CD14-positive monocyte (primary cell): ENCODE measurements around the gene CDH13. TPM values are rescaled to one million over a fixed set of nuclear protein-coding genes. Genes with fewer than 3 reads are reported as not detected.

Experiments used
- DNase-seq, 3 donors: peaks; one replicate each; pipeline ENCODE4 v3.0.0-alpha.2; 2011 to 2022
- H2AFZ ChIP-seq: 2 replicates; pipeline ENCODE4 v1.6.0; 2012; ENCODE audit warnings: mild to moderate bottlenecking, low read depth, low read length, inconsistent platforms; ENCODE audit not compliant: insufficient read depth, poor library complexity, severe bottlenecking
- H3K27ac ChIP-seq, 2 donors: 1 replicate in 1 of 2; 2 replicates in 1 of 2; pipeline ENCODE4 v1.5.1; 2012 to 2013; ENCODE audit warnings: low read length in 2 of 2, control low read depth in 1 of 2, inconsistent platforms in 1 of 2, low read depth in 1 of 2, mild to moderate bottlenecking in 1 of 2
- H3K27me3 ChIP-seq, 2 donors: one replicate each; pipeline versions ENCODE4 v1.6.0 to v1.6.1; 2011 to 2013; ENCODE audit warnings: low read length in 2 of 2; ENCODE audit not compliant: control insufficient read depth in 2 of 2, insufficient read depth in 2 of 2
- H3K36me3 ChIP-seq, 2 donors: replicated peaks in 1 of 2; 1 replicate in 1 of 2; 2 replicates in 1 of 2; pipeline versions ENCODE4 v1.5.1 to v1.6.1; 2012 to 2013; ENCODE audit warnings: low read length in 2 of 2, control low read depth in 1 of 2, inconsistent platforms in 1 of 2, mild to moderate bottlenecking in 1 of 2; ENCODE audit not compliant: insufficient read depth in 2 of 2, control insufficient read depth in 1 of 2
- H3K4me1 ChIP-seq, 2 donors: 1 replicate in 1 of 2; 2 replicates in 1 of 2; pipeline versions ENCODE4 v1.5.1 to v1.6.1; 2012 to 2013; ENCODE audit warnings: low read length in 2 of 2, control low read depth in 1 of 2, inconsistent platforms in 1 of 2, mild to moderate bottlenecking in 1 of 2, moderate library complexity in 1 of 2; ENCODE audit not compliant: insufficient read depth in 2 of 2, control insufficient read depth in 1 of 2
- H3K4me2 ChIP-seq: replicated peaks from 2 replicates; pipeline ENCODE3; 2012; ENCODE audit warnings: low read length, moderate library complexity, mild to moderate bottlenecking; ENCODE audit not compliant: poor library complexity, severe bottlenecking; ENCODE audit errors: extremely low read depth
- H3K4me3 ChIP-seq, 3 experiments: fragments of 200-600 bp in 1 of 3; sonication (generic) in 1 of 3; replicated peaks in 1 of 3; 1 replicate in 2 of 3; 2 replicates in 1 of 3; pipeline ENCODE4 v1.5.1; 2011 to 2013; ENCODE audit warnings: low read length in 3 of 3, mild to moderate bottlenecking in 3 of 3, control low read depth in 2 of 3, low read depth in 2 of 3, inconsistent platforms in 1 of 3, moderate library complexity in 1 of 3
- H3K79me2 ChIP-seq: 2 replicates; pipeline ENCODE4 v1.6.0; 2012; ENCODE audit warnings: mild to moderate bottlenecking, control low read depth, inconsistent platforms, low read length, moderate library complexity; ENCODE audit not compliant: insufficient read depth
- H3K9ac ChIP-seq: 2 replicates; pipeline ENCODE4 v1.6.0; 2017; ENCODE audit warnings: low read length, mild to moderate bottlenecking; ENCODE audit not compliant: insufficient read depth, poor library complexity, severe bottlenecking
- H3K9me3 ChIP-seq, 2 donors: replicated peaks in 1 of 2; 1 replicate in 1 of 2; 2 replicates in 1 of 2; pipeline versions ENCODE4 v1.5.1 to v1.6.1; 2012 to 2013; ENCODE audit warnings: low read length in 2 of 2, control low read depth in 1 of 2; ENCODE audit not compliant: control insufficient read depth in 1 of 2, insufficient read depth in 1 of 2
- H4K20me1 ChIP-seq: 2 replicates; pipeline ENCODE4 v1.6.0; 2012; ENCODE audit warnings: mild to moderate bottlenecking, low read length, control low read depth, moderate library complexity; ENCODE audit not compliant: insufficient read depth
- H3K27ac Mint-ChIP-seq, 7 donors: one replicate each; pipeline ENCODE4 v1.8.0; 2020; ENCODE audit warnings: mild to moderate bottlenecking in 7 of 7, mixed read lengths in 7 of 7, moderate library complexity in 6 of 7, inconsistent platforms in 2 of 7
- H3K27me3 Mint-ChIP-seq, 3 donors: one replicate each; pipeline ENCODE4 v1.8.0; 2021 to 2022; ENCODE audit warnings: low read depth in 3 of 3, mild to moderate bottlenecking in 3 of 3, mixed read lengths in 3 of 3, moderate library complexity in 3 of 3, inconsistent platforms in 1 of 3
- H3K36me3 Mint-ChIP-seq, 2 donors: one replicate each; pipeline ENCODE4 v1.8.0; 2020; ENCODE audit warnings: mixed read lengths in 2 of 2, inconsistent platforms in 1 of 2, mild to moderate bottlenecking in 1 of 2
- H3K4me1 Mint-ChIP-seq: one replicate; pipeline ENCODE4 v1.8.0; 2020; ENCODE audit warnings: mild to moderate bottlenecking, mixed read lengths
- H3K4me3 Mint-ChIP-seq, 2 donors: one replicate each; pipeline ENCODE4 v1.8.0; 2020; ENCODE audit warnings: mild to moderate bottlenecking in 2 of 2, mixed read lengths in 2 of 2, moderate library complexity in 1 of 2
- H3K9me3 Mint-ChIP-seq, 7 donors: one replicate each; pipeline ENCODE4 v1.8.0; 2020 to 2022; ENCODE audit warnings: mixed read lengths in 7 of 7, mild to moderate bottlenecking in 6 of 7, moderate library complexity in 6 of 7, inconsistent platforms in 2 of 7
- CTCF ChIP-seq: fragments of 200-600 bp; IDR thresholded peaks from one replicate; pipeline ENCODE4 v1.8.0; 2022; ENCODE audit warnings: antibody characterized with exemption, mild to moderate bottlenecking
- WGBS: methylation state at CpG from one replicate; pipeline ENCODE4 v1.1.5; 2013; ENCODE audit warnings: missing lambda C conversion rate; ENCODE audit not compliant: insufficient coverage; 5-methylcytosine and 5-hydroxymethylcytosine counted together
- intact Hi-C, 2 donors: fragments of 100-400 bp; cut with micrococcal nuclease; formaldehyde crosslinking; loops; one replicate each; pipeline versions ENCODE4 v1.15.0 to v1.15.1; 2023
- polyA plus RNA-seq, 3 donors: library from polyadenylated mRNA; depleted of rRNA in 1 of 3; unstranded in 2 of 3; stranded (reverse) in 1 of 3; fragments of 300-500 nt in 2 of 3; fragments of >200 nt in 1 of 3; fragmentation: Illumina TruSeq in 2 of 3; gene quantifications; 1 replicate in 2 of 3; 2 replicates in 1 of 3; pipeline ENCODE4 v1.2.3, GENCODE V29; 2012 to 2021

The CDH13 gene
- polyA plus RNA-seq, 3 donors: 0.13 to 0.19 TPM; not detected in 1

GRCh38 chr16:83453977-83454376 lies 827.2 kb downstream of the CDH13 start:
- 80% methylated on average over 1 of the region's 2 CpGs for WGBS
- no peaks in the 10 kb centered on the region for H4K20me1 ChIP-seq
- no peaks in the 10 kb centered on the region for H3K36me3 Mint-ChIP-seq

DNA sequence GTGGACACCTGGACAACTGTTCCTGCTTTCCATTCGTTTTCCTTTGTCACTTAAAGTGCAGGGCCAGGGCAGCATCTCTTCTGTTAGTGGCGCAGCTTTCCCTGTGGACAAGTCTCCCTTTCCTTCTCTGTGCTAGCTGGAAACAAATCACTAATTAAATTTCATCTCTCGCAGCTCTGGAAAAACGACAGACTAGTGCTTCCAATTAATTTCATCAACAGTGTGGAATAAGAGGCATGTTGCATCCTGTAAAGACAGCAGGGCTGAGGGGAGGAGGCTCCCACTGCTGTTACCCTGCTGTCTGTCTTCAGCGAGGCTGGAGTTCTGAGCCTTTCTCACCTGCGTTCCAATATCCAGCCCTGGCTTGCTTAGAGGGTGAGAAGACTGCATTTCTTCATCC lies 828.9 kb downstream of the CDH13 start:
- 93% methylated on average over 3 of the region's 6 CpGs for whole genome bisulfite sequencing
- no peak overlapping the region for H3K4me3 Mint-ChIP-seq
- Histone ChIP-seq H3K9me3 (no peaks in the 10 kb centered on the region), H3K4me1 (no peaks in the 10 kb centered on the region), H3K4me3 (no peak overlapping the region), H3K27me3 (no peaks in the 10 kb centered on the region), H4K20me1 (no peaks in the 10 kb centered on the region), H3K79me2 (no peaks in the 10 kb centered on the region), H3K9ac (no peak overlapping the region), H3K36me3 (no peaks in the 10 kb centered on the region), H2AFZ (no peak overlapping the region), H3K4me2 (no peak overlapping the region), H3K27ac (no peak overlapping the region)
- no peaks in the 10 kb centered on the region for H3K36me3 Mint-ChIP-seq
- no peak for TF ChIP-seq CTCF
- DNase-seq: no peak
- H3K9me3 Mint-ChIP-seq: peaks cover 0 to 7% (median 0%) of the 10 kb centered on the region in 7 donors
- H3K27me3 Mint-ChIP-seq: peaks cover 2 to 3% (median 2%) of the 10 kb centered on the region in 3 donors
- intact Hi-C loops: no loop called here
- H3K27ac Mint-ChIP-seq: no peak overlapping the region
- H3K4me1 Mint-ChIP-seq: no peaks in the 10 kb centered on the region

More at GRCh38 chr16:83453977-83454376, 827.2 kb downstream of the CDH13 start:
- Histone ChIP-seq H3K4me3 (no peak overlapping the region), H3K27ac (no peak overlapping the region), H3K4me1 (no peaks in the 10 kb centered on the region), H2AFZ (no peak overlapping the region), H3K9me3 (no peaks in the 10 kb centered on the region), H3K36me3 (no peaks in the 10 kb centered on the region), H3K9ac (no peak overlapping the region), H3K27me3 (no peaks in the 10 kb centered on the region), H3K79me2 (no peaks in the 10 kb centered on the region), H3K4me2 (no peak overlapping the region)
- no peak for TF ChIP-seq CTCF
- Mint-ChIP-seq H3K9me3 (peaks cover 0 to 7% (median 0%) of the 10 kb centered on the region in 7 donors), H3K4me3 (no peak overlapping the region), H3K27ac (no peak overlapping the region), H3K4me1 (no peaks in the 10 kb centered on the region), H3K27me3 (peaks cover 2 to 3% (median 2%) of the 10 kb centered on the region in 3 donors)
- DNase-seq: no peak
- intact Hi-C loops: no loop called here
